NCI-H1092 treated with DMSO at 0.1 percent for 48 hours (cell line): ENCODE results near the gene NUDCD3.
"Not testable (repeated sequence)": the region's sequence is repeated elsewhere in the genome, so short reads cannot be mapped to it uniquely, and the experiment has no call there.

ENCODE experiments used
- DNase-seq: peaks from one replicate; lab custom pipeline; 2025; lab: John Stamatoyannopoulos, UW

NUDCD3 gene

DNA sequence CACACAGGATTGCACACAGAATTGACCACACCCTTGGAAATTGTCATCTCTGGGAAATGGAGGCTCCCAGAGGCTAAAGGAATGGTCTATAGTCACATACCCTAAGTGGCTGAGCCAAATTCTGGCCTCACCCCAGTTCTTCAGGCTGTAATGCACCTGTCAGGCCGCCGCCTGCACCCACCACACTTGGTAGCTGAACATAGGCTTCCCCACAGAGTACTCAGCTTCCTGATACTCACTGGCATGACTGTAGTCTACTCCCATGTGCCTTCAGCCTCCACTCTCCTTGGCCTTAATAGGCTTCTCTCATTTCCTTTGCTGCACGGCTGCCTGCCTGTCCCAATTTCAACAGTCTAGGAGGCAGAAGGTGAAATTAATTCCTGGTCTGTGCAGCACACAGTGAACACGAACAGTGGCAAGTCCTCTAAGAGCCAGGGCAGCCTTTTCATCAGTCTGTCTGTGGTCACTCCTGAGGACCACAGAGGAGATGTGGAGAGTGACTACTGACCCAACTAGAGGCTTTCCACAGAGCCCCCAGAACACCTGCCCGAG is 42.5 kb downstream of the NUDCD3 start:
- no peak for DNase-seq

DNA sequence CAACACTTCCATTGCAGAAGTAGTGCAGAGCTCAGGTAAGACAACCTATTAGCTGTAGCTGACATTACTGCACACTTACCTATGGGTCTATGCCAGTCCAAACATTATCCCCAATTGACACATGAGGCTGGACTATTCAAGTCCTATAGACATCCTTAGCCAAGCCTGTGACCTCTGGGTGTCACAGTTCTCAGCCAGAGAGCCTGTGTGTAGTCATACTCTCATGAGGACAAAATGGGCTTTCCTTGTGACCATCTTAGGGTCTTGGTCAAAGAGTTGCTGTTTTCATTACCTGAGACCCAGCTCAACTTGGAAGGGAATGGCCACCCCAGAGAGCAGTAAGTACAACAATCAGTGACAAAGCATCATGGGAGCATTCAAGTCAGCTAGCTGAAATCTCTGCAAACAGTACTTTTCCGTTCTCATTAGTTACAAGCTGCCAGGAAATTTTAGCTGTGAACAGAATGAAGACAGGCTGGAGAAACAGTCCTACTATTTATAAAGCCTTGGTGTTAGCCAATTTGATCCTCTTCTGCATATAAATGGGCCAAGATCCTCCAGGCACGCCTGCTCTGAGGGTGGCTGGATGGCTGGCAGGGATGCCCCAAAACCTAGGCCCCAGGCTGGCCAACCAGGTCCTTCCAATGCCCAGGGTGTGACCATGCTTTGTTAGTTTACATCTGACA is 44.3 kb downstream of the NUDCD3 start:
- DNase-seq: no peak

DNA sequence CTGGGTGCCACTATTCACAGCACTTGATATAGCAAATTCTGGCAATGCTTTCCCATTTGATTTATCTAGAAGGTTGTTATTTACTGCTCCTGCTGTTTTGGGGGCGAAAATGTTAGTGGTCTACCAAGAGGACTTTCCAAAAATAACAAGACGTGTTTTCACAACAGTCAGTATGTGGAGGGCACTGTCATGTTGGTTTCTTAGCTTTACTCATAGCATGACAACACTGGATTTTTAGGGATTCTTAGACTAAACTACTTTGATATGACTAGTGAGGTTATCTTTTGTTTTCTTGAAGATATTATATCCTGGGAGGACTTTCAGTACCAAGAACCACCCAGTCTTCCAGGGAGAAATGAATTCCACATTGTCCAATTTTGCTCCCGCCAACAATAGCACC is 49.4 kb downstream of the NUDCD3 start:
- DNase-seq: no peak

DNA sequence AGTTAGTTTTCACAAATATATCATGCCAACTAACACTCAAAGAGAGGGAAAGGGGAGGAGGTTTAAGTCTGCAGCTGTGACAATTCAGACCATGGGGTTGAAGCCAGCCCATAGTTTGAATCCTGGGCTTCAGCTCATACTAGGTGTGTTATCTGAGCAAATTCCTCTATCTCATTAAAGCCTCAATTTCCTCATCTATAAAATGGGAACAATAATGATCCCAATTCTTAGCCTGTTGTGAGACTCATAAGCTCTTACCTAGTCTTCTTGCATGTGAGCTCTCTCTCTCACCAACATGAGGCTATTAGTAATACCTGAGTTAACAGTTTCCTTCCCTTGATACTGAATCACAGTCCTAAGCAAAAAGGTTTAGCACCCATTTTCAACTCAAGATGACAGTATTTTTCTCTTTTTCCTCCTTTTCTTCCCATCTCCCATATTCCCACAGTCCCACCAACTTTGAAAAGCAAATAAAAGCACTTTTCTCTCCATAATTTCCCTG is 49.8 kb downstream of the NUDCD3 start:
- DNase-seq: no peak

DNA sequence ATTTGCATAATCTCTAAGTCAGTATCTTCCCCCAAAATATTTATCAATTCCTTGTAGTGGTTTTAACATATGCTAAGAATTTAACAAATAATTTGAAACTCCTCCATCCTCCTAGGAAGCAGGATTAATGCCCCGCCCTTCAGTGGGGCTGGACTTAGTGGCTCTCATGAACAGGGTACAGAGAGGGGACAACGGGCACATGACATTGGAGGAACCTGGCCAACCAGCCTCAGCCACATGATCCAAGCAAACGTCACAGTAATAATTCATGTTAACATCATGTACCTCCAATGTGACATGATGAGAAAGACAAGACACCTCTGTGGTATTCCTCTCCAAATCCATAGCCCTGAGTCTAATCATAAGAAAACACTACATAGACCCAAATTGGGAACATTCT is 50.5 kb downstream of the NUDCD3 start:
- DNase-seq: no peak

DNA sequence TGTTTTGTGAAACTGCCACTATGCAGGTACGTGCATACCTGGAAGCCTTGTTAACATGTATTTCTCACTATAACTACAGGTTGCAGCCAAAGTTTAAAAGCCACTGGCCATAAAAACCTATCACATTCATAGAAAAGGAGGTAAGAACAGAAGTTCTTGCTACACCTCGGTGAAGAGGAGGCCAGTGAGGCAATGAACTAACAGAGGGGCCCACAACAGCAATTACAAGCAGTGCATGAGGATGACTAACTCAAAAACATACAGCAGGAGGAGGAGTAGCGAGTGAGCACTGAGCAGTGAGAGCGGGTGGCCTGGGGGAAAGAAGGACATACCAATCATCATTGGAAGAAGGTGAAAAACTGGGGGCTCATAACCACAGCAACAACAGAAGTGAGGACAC is 51.6 kb downstream of the NUDCD3 start:
- no peak for DNase-seq

DNA sequence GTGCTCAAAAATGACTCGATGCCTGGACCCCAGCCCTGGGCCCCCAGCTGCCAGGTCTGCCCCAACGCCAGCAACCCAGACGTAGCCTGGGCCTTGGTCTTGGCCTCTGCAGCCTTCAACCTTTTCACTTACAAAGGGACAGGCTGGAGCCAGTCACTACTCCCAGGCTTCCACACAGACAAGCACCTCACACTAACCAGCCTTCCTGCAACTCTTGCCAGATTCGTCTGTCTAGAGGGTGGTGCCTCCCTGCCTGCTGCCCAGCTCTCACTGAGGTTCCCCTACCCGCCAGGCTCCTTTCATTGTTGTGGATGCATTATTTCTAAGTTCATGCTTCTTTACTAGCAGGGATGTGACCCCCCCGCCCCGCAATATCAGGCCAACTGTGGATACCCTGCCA is 56.3 kb downstream of the NUDCD3 start:
- no peak for DNase-seq

DNA sequence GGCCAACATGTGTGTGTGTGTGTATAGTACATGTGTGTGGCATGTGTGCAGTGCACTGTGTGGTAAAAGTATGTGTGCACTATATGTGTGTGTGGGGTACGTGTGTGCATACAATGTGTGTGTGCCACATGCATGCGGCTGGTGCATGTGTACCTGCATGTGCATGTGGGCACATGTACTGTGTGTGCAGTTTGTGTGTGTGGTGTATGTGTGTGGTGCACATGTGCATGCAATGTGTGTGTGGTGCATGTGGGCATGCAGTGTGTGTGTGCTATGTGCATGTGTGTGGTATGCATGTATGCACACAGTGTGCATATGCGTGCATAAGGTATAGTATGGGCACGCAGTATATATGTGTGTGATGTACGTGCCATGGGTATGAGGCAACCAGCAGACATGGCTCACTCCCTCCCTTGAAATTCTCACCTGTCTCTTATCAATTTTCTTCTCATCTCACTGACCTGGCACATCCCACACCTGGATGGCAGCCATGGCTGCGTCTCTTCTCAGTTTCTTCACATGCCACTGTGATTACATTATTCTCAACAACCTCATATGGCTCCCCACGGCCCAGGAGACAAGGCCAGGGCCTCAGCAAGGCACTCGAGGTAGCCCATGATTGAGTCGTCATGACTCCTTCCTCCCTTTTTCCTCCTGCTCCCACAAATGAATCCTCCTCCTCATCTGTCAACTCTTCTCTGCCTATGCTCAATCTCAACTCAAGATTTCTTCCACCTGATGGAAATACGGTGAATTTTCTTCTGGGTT is 57.0 kb downstream of the NUDCD3 start:
- no peak for DNase-seq

DNA sequence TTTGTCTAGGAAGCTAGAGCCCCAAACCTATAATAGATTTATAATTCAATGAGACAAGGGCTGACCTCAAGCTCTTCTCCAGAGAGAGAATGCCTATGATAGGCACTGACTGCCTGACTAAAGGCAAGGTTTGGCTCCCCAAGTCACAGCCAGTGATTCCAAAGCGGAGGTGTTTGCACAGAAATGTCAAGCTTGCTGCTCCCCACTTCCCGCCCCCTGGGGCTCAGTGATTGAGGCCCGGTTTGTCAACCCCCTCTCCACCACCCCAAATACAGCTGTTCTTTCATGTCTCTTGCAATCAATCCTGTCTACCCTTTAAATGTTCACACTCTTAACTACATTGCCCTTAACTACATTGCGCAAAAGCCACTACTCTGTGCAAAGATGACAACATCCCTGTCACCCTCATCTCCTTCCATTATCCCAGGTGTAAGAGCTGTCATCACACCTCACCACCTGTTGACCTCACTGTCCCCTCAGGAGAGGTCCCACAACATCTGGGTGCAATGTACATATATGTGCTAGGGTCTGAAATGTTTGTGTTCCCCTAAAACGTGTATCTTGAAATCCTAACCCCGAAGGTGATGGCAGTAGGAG is 58.0 kb downstream of the NUDCD3 start:
- DNase-seq: no peak

DNA sequence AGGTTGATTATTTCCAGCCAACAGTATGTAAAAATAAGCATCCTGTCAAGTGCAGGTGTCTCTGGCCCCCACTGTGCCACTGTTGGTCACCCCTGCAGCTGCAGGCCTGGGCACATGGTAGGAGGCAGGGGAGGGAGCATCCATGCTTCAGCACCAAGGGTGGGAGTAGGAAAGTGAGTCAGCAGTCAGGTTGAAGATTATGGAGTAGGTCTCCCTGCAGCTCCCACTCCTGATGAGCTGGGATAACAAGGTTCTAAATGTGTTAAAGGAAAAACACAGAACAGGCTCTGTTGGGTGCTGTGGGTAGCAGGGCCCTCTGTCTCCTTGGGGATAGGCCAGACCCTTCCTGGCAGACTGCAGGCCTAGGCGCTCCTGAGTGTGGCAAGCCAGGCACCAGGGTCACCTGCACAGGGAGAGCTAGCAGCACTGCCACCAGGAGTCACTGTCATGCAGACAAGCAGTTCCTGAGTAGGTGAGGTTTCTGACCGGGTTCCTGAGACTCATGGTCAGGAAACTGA is 59.3 kb downstream of the NUDCD3 start:
- DNase-seq: peak; percentile 8

DNA sequence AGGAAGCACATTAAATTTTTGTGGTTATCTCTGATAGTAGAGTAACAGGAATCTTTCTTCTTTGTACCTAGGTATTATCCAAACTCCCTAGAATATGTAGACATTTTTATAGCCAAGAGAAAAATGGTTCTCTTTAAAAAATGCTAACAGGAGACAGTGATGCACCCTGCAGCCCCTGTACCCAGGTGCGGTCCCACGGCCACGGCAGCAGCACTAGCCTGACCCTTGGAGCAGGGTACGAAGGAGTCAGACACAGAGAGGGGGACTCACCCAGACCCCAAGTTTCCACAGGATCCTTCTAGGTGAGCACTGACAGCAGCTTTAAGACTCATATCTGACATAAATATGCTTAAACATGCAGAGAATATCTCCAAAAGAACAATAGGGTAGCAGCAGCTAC is 60.4 kb downstream of the NUDCD3 start:
- DNase-seq: no peak

DNA sequence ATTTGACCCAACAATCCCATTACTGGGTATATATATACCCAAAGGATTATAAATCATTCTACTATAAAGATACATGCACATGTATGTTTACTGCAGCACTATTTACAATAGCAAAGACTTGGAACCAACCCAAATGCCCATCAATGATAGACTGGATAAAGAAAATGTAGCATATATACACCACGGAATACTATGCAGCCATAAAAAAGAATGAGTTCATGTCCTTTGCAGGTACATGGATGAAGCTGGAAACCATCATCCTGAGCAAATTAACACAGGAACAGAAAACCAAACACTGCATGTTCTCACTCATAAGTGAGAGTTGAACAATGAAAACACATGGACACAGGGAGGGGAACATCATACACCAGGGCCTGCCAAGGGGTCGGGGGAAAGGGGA is 65.7 kb downstream of the NUDCD3 start:
- DNase-seq: not testable (repeated sequence)

DNA sequence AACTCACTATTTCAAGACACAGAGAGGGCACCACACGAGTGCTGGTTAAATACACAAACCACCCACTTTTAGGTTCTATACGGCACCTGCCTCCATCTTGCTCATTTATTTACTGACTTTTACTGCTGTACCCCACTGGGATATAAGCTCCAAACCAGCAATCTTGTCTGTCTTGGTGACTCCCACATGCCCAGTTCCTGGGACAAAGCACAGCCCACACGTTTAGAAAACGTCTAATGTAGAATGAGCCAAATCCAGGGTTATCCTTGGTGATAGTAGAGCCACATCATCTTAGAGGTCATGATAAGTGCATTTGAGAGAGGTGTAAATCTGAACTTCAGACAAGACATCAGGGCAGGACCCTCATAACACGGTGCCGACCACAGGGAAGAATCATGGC is 73.5 kb downstream of the NUDCD3 start:
- DNase-seq: no peak

DNA sequence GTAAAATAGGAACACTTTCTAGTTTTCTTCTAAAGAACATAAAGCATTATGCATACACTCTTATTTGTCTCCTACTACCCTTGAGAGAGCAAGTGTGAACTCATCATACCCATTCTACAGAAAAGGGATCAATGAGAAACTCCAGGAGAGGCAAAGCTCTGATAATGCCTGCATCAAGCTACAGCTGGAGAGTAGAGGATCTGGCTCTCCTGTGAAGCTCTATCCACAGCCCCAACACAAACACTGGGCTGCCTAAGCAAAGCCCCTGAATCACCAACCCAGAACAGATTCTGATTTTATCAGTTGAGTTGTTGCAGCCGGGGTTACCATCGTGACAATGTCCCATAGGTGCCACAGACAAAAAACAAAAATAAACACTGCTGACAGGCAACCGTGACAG is 74.9 kb downstream of the NUDCD3 start:
- DNase-seq: no peak

DNA sequence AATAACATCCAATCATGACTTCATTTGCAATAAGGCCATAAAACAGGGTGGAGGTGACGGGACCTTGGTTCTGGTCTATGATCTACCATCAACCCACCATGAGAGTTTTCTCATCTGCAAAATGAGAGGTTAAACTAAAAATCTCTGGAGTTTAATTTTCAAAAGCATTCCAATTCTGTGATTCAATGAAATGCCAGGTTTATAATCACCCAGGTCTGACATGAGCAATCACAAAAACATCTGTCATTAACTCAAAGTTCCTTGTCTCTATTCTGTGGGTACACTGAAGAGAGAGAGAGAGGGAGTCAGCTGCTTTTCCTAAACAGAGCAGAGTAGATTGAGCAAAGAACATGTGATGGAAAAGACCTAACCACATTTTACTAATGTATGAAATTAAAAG is 75.4 kb downstream of the NUDCD3 start:
- DNase-seq: no peak

DNA sequence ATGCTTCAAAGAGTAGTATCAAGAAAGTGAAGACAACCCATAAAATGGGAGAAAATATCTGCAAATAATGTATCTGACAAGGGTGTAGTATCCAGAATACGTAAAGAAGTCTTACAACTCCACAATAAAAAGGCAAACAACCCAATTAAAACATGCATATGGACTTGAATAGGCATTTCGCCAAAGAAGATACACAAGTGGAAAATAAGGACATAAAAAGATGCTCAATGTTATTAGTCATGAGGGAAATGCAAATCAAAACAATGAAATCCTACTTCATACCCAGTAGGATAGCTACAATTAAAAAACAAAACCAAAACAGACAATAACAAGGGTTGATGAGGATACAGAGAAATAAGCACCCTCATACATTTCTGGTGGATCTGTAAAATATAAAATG is 79.2 kb downstream of the NUDCD3 start:
- DNase-seq: no peak

DNA sequence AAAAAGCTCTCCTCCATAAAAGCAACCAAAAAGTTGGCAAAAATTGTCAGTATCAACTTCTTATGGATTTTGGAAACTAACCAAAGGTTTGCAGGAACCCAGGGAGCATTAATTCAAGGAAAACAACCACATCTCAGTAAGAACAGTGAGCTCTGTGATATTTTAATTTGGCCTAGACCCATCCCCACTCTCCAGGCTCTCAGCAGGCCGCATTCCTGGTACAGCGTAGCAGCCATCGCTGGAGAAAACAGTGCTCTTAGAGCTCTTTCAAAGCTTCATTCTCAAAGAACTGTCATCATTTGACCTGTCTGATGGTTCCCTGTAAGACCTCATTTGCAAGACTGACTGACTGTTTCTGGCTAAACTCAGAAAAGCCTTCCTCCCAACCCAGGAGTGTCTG is 81.9 kb downstream of the NUDCD3 start:
- DNase-seq: no peak

DNA sequence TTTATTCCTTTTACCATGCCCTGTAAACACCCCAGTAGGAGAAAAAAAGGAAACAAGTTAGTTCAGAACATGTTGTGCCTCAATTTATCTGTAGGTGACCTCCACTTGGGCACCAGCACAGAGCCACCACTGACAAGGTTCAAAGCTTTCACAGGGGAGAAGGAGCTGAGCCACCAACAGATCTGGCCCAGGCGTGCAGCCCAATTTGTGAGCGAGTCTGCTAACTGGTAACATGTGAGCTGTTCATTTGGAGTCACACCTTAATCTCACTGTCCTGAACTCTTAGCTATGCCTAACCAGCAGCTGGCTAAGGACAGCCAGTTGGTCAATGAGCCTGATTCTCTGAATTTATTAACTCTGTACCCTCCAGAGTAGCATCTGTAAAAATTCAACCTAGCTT is 86.7 kb downstream of the NUDCD3 start:
- no peak for DNase-seq

DNA sequence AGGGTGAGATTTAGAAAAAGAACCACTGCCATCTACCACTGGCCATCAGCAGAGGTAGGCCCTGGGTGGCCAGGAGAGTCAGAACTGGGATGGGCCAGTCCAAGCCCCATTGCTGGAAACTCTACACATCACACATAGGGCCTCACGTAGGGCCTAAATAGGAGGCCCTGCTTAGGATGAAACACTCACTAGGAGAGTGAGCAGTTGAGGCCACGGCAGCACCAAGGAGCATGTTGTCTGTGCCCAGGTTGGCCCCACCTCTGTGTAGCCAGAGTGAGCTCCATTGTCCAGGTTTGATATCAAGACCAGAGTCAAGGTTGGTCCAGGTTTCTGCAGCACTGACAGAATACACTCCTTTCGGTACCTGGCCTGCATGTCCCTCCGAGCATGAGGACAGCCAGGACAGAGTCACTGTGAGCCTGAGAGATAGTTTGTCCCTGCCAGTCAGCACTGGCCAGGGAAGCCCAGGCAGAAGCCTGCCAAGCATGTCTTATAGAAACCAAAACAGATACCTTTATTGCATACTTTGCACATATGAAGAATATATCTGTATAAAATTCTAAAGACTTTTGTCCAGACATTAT is 87.2 kb downstream of the NUDCD3 start:
- no peak for DNase-seq

DNA sequence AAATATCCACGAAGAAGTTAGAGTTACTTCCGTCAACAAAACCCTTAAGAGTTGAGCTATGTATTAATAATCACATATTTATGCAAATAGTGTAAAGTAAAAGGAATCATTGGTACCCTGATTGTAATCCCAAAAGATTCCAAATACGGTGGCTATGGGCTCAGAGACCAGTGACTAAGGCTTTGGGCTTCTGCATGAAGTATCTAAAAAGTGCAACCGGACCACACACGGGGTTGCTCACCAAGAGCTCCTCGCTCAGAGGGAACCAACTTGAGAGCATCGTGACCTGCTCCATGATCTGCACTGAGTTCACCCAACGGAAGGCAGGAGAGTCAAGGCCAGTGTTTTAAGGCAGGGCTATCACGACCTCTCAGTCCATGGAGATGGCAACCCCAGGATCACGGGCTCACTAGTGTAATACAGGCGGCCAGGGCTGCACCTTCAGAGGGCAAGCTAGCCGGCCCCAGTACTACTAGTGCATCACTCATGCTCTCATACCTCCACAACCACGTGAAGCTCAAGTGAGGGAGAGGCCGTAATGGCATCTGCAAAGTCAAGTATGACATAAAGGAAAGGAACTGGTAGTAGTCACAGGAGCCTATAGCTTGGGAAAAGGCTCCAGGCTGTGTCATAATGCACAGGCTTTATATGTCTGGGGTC is 87.9 kb downstream of the NUDCD3 start:
- DNase-seq: no peak

DNA sequence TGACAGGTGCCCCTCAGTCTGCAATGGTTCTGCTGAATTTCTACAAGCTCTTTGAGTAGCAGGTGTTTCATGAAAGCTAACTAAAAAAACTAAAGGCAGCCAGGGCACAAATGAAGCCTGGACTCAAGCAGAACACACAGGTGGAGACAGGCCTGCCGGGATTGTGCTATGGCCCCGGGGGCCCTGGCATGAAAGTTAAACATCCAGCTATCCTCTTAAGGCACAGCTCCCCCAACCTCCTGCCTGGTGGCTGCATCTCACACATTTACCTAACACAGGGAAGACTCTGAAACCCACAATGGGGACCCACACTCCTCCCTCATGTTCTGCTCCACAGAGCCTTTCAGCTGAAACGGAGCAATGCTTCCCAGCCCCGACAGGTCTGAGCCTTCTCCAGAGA is 88.8 kb downstream of the NUDCD3 start:
- no peak for DNase-seq

DNA sequence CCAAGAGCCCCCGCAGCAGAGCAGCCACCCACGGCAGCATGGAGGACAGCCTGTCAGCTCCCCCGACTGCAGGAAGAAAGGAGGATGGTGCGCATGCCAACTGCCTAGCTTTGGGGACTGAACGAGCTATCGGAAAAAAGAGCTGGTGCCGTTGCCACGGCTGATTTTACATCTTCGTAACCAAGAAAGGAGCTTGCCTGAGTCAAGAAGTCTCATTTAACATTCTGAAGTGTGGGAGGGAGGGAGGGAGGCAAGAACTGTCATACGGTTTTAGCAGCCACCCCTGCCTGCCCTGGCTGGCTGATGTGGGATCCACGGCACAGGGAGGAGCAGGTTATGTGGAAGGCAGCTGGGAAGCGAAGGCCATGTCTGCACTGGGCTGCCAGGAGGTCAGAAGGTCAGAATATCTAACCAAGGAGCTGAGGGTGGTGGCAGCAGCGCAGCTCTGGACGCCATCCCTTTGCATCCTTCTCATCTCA is 90.4 kb downstream of the NUDCD3 start:
- DNase-seq: no peak
